ENCODE data around the gene AQP5.

The AQP5 gene

GRCh38 chr12:49961111-49961922, at the start of gene AQP5:
Gene AQP5, plus strand, starts transcription at chr12:49961872. Its CDS starts 146 bp downstream, at chr12:49962018.
- DNase-seq, result no peak

GRCh38 chr12:49912345-49913255, 49.1 kb upstream of the AQP5 start:
- DNase-seq, result no peak

- DNase-seq, result no peak
Measured at GRCh38 chr12:49916129-49916919, 45.3 kb upstream of the AQP5 start.

- no peak for DNase-seq
Measured at GRCh38 chr12:49917166-49917787, 44.4 kb upstream of the AQP5 start.

GRCh38 chr12:49917788-49918173, 43.9 kb upstream of the AQP5 start:
- DNase-seq, result no peak

GRCh38 chr12:49920241-49920914, 41.3 kb upstream of the AQP5 start:
- no peak for DNase-seq

- DNase-seq, result no peak
Measured at GRCh38 chr12:49920915-49921286, 40.8 kb upstream of the AQP5 start.

GRCh38 chr12:49921299-49921698, 40.4 kb upstream of the AQP5 start:
- no peak for DNase-seq

GRCh38 chr12:49921936-49922335, 39.7 kb upstream of the AQP5 start:
- DNase-seq, result no peak

GRCh38 chr12:49922349-49923034, 39.2 kb upstream of the AQP5 start:
- no peak for DNase-seq

- no peak for DNase-seq
Measured at GRCh38 chr12:49923035-49923644, 38.5 kb upstream of the AQP5 start.

- DNase-seq, result no peak
Measured at GRCh38 chr12:49923880-49924556, 37.7 kb upstream of the AQP5 start.

- DNase-seq, result no peak
Measured at GRCh38 chr12:49924628-49925246, 36.9 kb upstream of the AQP5 start.

- DNase-seq, result no peak
Measured at GRCh38 chr12:49925433-49926204, 36.1 kb upstream of the AQP5 start.

GRCh38 chr12:49928471-49928870, 33.2 kb upstream of the AQP5 start:
- no peak for DNase-seq

- no peak for DNase-seq
Measured at GRCh38 chr12:49929581-49929980, 32.1 kb upstream of the AQP5 start.

GRCh38 chr12:49930515-49931288, 31.0 kb upstream of the AQP5 start:
- DNase-seq, result no peak

GRCh38 chr12:49932023-49932422, 29.6 kb upstream of the AQP5 start:
- DNase-seq, result no peak
